WTC11 (cell line): ENCODE measurements around the gene REEP1. TPM values are rescaled to one million over a fixed set of nuclear protein-coding genes. Genes with fewer than 3 reads are reported as not detected.

Experiments used
- ATAC-seq: fragments of 200-7000 bp; cut with Tn5 transposase; 2 replicates; pipeline ENCODE4 v1.10.0; 2021; ENCODE audit warnings: mild to moderate bottlenecking, moderate library complexity
- CTCF ChIA-PET: fragments of 300-600 bp; sonication (Branson Sonifier 250); formaldehyde crosslinking; loops from one replicate; lab custom pipeline; 2021; ENCODE audit warnings: antibody characterized with exemption; lab: Charles Lee
- POLR2A ChIA-PET: fragments of 350-600 bp; sonication (Branson Sonifier 250); formaldehyde crosslinking; loops from one replicate; lab custom pipeline; 2021; ENCODE audit warnings: antibody characterized with exemption; lab: Charles Lee
- DNase-seq: peaks from one replicate; pipeline ENCODE4 v3.0.0; 2021; ENCODE audit warnings: low spot score
- H3K27ac Mint-ChIP-seq: 2 replicates; pipeline ENCODE4 v1.8.0; 2021; ENCODE audit warnings: mixed read lengths
- H3K27me3 Mint-ChIP-seq: 2 replicates; pipeline ENCODE4 v1.8.0; 2021; ENCODE audit warnings: low read depth, mild to moderate bottlenecking, moderate library complexity, mixed read lengths
- H3K36me3 Mint-ChIP-seq: 2 replicates; pipeline ENCODE4 v1.8.0; 2021; ENCODE audit warnings: mixed read lengths
- H3K4me1 Mint-ChIP-seq: 2 replicates; pipeline ENCODE4 v1.8.0; 2022; ENCODE audit warnings: mixed read lengths
- H3K4me3 Mint-ChIP-seq: 2 replicates; pipeline ENCODE4 v1.8.0; 2021; ENCODE audit warnings: mild to moderate bottlenecking, moderate library complexity, mixed read lengths
- H3K9me3 Mint-ChIP-seq: 2 replicates; pipeline ENCODE4 v1.8.0; 2021; ENCODE audit warnings: mixed read lengths
- ARID4B ChIP-seq: sonication (generic); formaldehyde crosslinking; IDR thresholded peaks from 2 replicates; pipeline ENCODE4 v1.8.0; 2023; ENCODE audit warnings: missing genetic modification reagents, mild to moderate bottlenecking, borderline replicate concordance
- ATF3 ChIP-seq: sonication (generic); formaldehyde crosslinking; conservative IDR thresholded peaks from 2 replicates; pipeline ENCODE4 v1.8.1; 2022; ENCODE audit warnings: mild to moderate bottlenecking, missing genetic modification reagents
- CREM ChIP-seq: sonication (generic); formaldehyde crosslinking; IDR thresholded peaks from 2 replicates; pipeline ENCODE4 v1.8.1; 2022; ENCODE audit warnings: mild to moderate bottlenecking, missing genetic modification reagents, moderate library complexity
- E2F4 ChIP-seq: sonication (generic); formaldehyde crosslinking; IDR thresholded peaks from 2 replicates; pipeline ENCODE4 v1.8.1; 2022; ENCODE audit warnings: low read depth, mild to moderate bottlenecking, moderate library complexity, missing genetic modification reagents, borderline replicate concordance
- EMX1 ChIP-seq: fragments of 250-450 bp; sonication (Bioruptor Pico); IDR thresholded peaks from 2 replicates; pipeline ENCODE4 v1.8.0; 2021; ENCODE audit warnings: mild to moderate bottlenecking
- ESRRA ChIP-seq: sonication (generic); formaldehyde crosslinking; IDR thresholded peaks from 2 replicates; pipeline ENCODE4 v1.8.1; 2022; ENCODE audit warnings: mild to moderate bottlenecking, missing genetic modification reagents, borderline replicate concordance
- GRHL2 ChIP-seq: fragments of 250-450 bp; sonication (Bioruptor Pico); IDR thresholded peaks from 2 replicates; pipeline ENCODE4 v1.8.0; 2022; ENCODE audit warnings: mild to moderate bottlenecking, moderate library complexity; ENCODE audit not compliant: insufficient replicate concordance, severe bottlenecking
- HMGXB4 ChIP-seq: sonication (generic); formaldehyde crosslinking; IDR thresholded peaks from 2 replicates; pipeline ENCODE4 v1.8.1; 2023; ENCODE audit warnings: mild to moderate bottlenecking, moderate library complexity, missing genetic modification reagents
- IRF2 ChIP-seq: sonication (generic); formaldehyde crosslinking; IDR thresholded peaks from 2 replicates; pipeline ENCODE4 v1.8.0; 2022; ENCODE audit warnings: low read depth, missing genetic modification reagents, borderline replicate concordance
- KAT7 ChIP-seq: sonication (generic); formaldehyde crosslinking; IDR thresholded peaks from 2 replicates; pipeline ENCODE4 v1.8.1; 2023; ENCODE audit warnings: missing genetic modification reagents, mild to moderate bottlenecking, borderline replicate concordance
- MLX ChIP-seq: sonication (generic); formaldehyde crosslinking; IDR thresholded peaks from 2 replicates; pipeline ENCODE4 v1.8.1; 2023; ENCODE audit warnings: mild to moderate bottlenecking, missing genetic modification reagents, moderate library complexity
- NR1H2 ChIP-seq: sonication (generic); formaldehyde crosslinking; IDR thresholded peaks from 2 replicates; pipeline ENCODE4 v1.9.0; 2021; ENCODE audit warnings: mild to moderate bottlenecking, moderate library complexity, missing genetic modification reagents
- NR2C2 ChIP-seq: sonication (generic); formaldehyde crosslinking; IDR thresholded peaks from 2 replicates; pipeline ENCODE4 v1.8.0; 2022; ENCODE audit warnings: mild to moderate bottlenecking, missing genetic modification reagents
- NR3C1 ChIP-seq: sonication (generic); formaldehyde crosslinking; conservative IDR thresholded peaks from 2 replicates; pipeline ENCODE4 v1.8.1; 2023; ENCODE audit warnings: low read depth, mild to moderate bottlenecking, missing genetic modification reagents
- OVOL2 ChIP-seq: fragments of 250-450 bp; sonication (Bioruptor Pico); IDR thresholded peaks from 2 replicates; pipeline ENCODE4 v1.9.0; 2021; ENCODE audit warnings: mild to moderate bottlenecking, borderline replicate concordance
- TCF7 ChIP-seq: sonication (generic); formaldehyde crosslinking; IDR thresholded peaks from 2 replicates; pipeline ENCODE4 v1.8.0; 2022; ENCODE audit warnings: mild to moderate bottlenecking, low read depth, missing genetic modification reagents, moderate library complexity
- TP53 ChIP-seq: sonication (generic); formaldehyde crosslinking; IDR thresholded peaks from 2 replicates; pipeline ENCODE4 v1.8.1; 2023; ENCODE audit warnings: mild to moderate bottlenecking, missing genetic modification reagents
- USF2 ChIP-seq: sonication (generic); formaldehyde crosslinking; IDR thresholded peaks from 2 replicates; pipeline ENCODE4 v1.8.1; 2023; ENCODE audit warnings: mild to moderate bottlenecking, missing genetic modification reagents, moderate library complexity
- ZMAT4 ChIP-seq: fragments of 250-450 bp; sonication (Bioruptor Pico); IDR thresholded peaks from 2 replicates; pipeline ENCODE4 v1.9.0; 2021; ENCODE audit warnings: mild to moderate bottlenecking
- ZNF121 ChIP-seq: sonication (generic); formaldehyde crosslinking; IDR thresholded peaks from 2 replicates; pipeline ENCODE4 v1.8.0; 2023; ENCODE audit warnings: missing genetic modification reagents
- ZNF232 ChIP-seq: sonication (generic); formaldehyde crosslinking; IDR thresholded peaks from 2 replicates; pipeline ENCODE4 v1.8.0; 2022; ENCODE audit warnings: mild to moderate bottlenecking, missing genetic modification reagents
- ZNF317 ChIP-seq: sonication (generic); formaldehyde crosslinking; IDR thresholded peaks from 2 replicates; pipeline ENCODE4 v1.8.1; 2023; ENCODE audit warnings: low read depth, mild to moderate bottlenecking, moderate library complexity, missing genetic modification reagents, borderline replicate concordance
- ZNF671 ChIP-seq: fragments of 250-450 bp; sonication (Bioruptor Pico); IDR thresholded peaks from 2 replicates; pipeline ENCODE4 v1.8.0; 2021; ENCODE audit warnings: mild to moderate bottlenecking
- total RNA-seq: library from RNA; stranded (reverse); gene quantifications from 3 replicates; pipeline ENCODE4 v1.2.3, GENCODE V29; 2021

REEP1 gene
- total RNA-seq, 1 experiment from 2014 or later = 1.9 TPM

GRCh38 chr2:86286516-86286915 lies 50.9 kb downstream of the REEP1 start (continued):
- no peak for TF ChIP-seq KAT7 (CRISPR knock-in tag)
- no peak for TF ChIP-seq E2F4 (CRISPR knock-in tag)
- no peak for TF ChIP-seq ZNF317 (CRISPR knock-in tag)
- no peak for TF ChIP-seq NR3C1 (CRISPR knock-in tag)
- no peak for TF ChIP-seq TCF7 (CRISPR knock-in tag)

- no peak overlapping the region for H3K4me3 Mint-ChIP-seq
Observed at GRCh38 chr2:86285981-86286380, 51.4 kb downstream of the REEP1 start.

More at GRCh38 chr2:86285981-86286380, 51.4 kb downstream of the REEP1 start:
- ATAC-seq (no peak), DNase-seq (no peak)
- H3K27me3 Mint-ChIP-seq = no peaks in the 10 kb centered on the region; the same call in 1 of the 2 replicates
- H3K4me1 Mint-ChIP-seq = no peaks in the 10 kb centered on the region
- ChIA-PET POLR2A (no interaction called here), CTCF (interaction anchor here (1.3 to 1.4 kb wide), 2 partner anchors 9 to 65 kb away, joined by 3 read pairs; no protein-coding TSS in a partner anchor)
- no peak overlapping the region for H3K27ac Mint-ChIP-seq
- H3K9me3 Mint-ChIP-seq = no peaks in the 10 kb centered on the region
- TF ChIP-seq ZNF121 (no peak), NR2C2 (CRISPR knock-in tag) (no peak), ZMAT4 (CRISPR knock-in tag) (no peak), EMX1 (CRISPR knock-in tag) (no peak), NR1H2 (CRISPR knock-in tag) (no peak), CREM (no peak), OVOL2 (CRISPR knock-in tag) (no peak), TP53 (no peak), ESRRA (CRISPR knock-in tag) (no peak), ARID4B (CRISPR knock-in tag) (no peak), USF2 (CRISPR knock-in tag) (no peak), MLX (no peak), GRHL2 (CRISPR knock-in tag) (no peak), ZNF232 (CRISPR knock-in tag) (no peak), NR3C1 (CRISPR knock-in tag) (no peak), HMGXB4 (no peak), ZNF671 (CRISPR knock-in tag) (no peak), ATF3 (CRISPR knock-in tag) (no peak), IRF2 (no peak), KAT7 (CRISPR knock-in tag) (no peak)
- H3K36me3 Mint-ChIP-seq = no peaks in the 10 kb centered on the region
